Measurements from ENCODE around the gene DYNC1LI1. TPM values are rescaled to one million over a fixed set of nuclear protein-coding genes. Genes with fewer than 3 reads are reported as not detected.
A peak's percentile ranks its signal among the peaks of the same experiment; 100 is the strongest.

The DYNC1LI1 gene
- total and polyA plus RNA-seq, 9 of the 15 experiments (the other 6 are each of a cell fraction or from before 2014, with no cell fraction given): 21.0 to 85.4 (median 61.3) TPM

- TF ChIP-seq AFF4 (CRISPR knock-in tag; IDR thresholded peaks at IDR 0.05) (peak; percentile 24; the same call in 1 of the 2 replicates), CREB5 (CRISPR knock-in tag; IDR thresholded peaks at IDR 0.05) (no peak), ZNF197 (CRISPR knock-in tag; IDR thresholded peaks at IDR 0.05; ENCODE audit: low read depth) (no peak), ZNF12 (CRISPR knock-in tag; IDR thresholded peaks at IDR 0.05) (no peak), ZNF121 (CRISPR knock-in tag; conservative IDR thresholded peaks at IDR 0.05) (no peak), ZNF398 (CRISPR knock-in tag; IDR thresholded peaks at IDR 0.05) (no peak), HMG20B (CRISPR knock-in tag; IDR thresholded peaks at IDR 0.05) (no peak), ZNF134 (CRISPR knock-in tag; conservative IDR thresholded peaks at IDR 0.05) (no peak), RFX5 (IDR thresholded peaks at IDR 0.05; ENCODE audit: low read depth, low read length) (no peak), ZZZ3 (IDR thresholded peaks at IDR 0.05) (no peak), SETDB1 (IDR thresholded peaks at IDR 0.05; ENCODE audit: low read length) (no peak), PML (IDR thresholded peaks at IDR 0.05; ENCODE audit: low read length) (peak; percentile 8; the same call in 1 of the 2 replicates), PCBP1 (IDR thresholded peaks at IDR 0.05; ENCODE audit: low read depth, low read length, poor library complexity, severe bottlenecking) (no peak), ZNF143 (CRISPR knock-in tag; IDR thresholded peaks at IDR 0.05) (no peak), NBN (IDR thresholded peaks at IDR 0.05; ENCODE audit: low read depth) (no peak), CC2D1A (IDR thresholded peaks at IDR 0.05) (no peak), FOS (IDR thresholded peaks at IDR 0.05; ENCODE audit: extremely low read depth, insufficient read length) (no peak)
- TF ChIP-seq, protein P1, sequence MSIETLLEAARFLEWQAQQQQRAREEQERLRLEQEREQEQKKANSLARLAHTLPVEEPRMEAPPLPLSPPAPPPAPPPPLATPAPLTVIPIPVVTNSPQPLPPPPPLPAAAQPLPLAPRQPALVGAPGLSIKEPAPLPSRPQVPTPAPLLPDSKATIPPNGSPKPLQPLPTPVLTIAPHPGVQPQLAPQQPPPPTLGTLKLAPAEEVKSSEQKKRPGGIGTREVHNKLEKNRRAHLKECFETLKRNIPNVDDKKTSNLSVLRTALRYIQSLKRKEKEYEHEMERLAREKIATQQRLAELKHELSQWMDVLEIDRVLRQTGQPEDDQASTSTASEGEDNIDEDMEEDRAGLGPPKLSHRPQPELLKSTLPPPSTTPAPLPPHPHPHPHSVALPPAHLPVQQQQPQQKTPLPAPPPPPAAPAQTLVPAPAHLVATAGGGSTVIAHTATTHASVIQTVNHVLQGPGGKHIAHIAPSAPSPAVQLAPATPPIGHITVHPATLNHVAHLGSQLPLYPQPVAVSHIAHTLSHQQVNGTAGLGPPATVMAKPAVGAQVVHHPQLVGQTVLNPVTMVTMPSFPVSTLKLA (conservative IDR thresholded peaks at IDR 0.05): peak; percentile 46 to 60; a peak in 1 of 4 replicates
Measured at GRCh38 chr3:32569540-32570420, 878 bp downstream of the DYNC1LI1 start (continued).

Measured in K562 (cell line).